Tibial nerve (tissue), 4 donors: Measurements from ENCODE around the gene STPG3. TPM values are rescaled to one million over a fixed set of nuclear protein-coding genes. Genes with fewer than 3 reads are reported as not detected.
A peak's percentile ranks its signal among the peaks of the same experiment; 100 is the strongest.
"Not testable (repeated sequence)": the region's sequence is repeated elsewhere in the genome, so short reads cannot be mapped to it uniquely, and the experiment has no call there.

Experiments
- DNase-seq, 2 donors: peaks; one replicate each; pipeline ENCODE4 v3.0.0-alpha.2; 2019; ENCODE audit warnings: low spot score in 2 of 2
- H3K27ac ChIP-seq, 4 donors: fragments of 200-600 bp; sonication (generic) in 3 of 4; one replicate each; pipeline ENCODE4 v1.5.1; 2017 to 2019; ENCODE audit warnings: mild to moderate bottlenecking in 1 of 4
- H3K27me3 ChIP-seq, 2 donors: fragments of 200-600 bp; sonication (generic) in 1 of 2; one replicate each; pipeline versions ENCODE4 v1.5.1 to v1.6.0; 2017 to 2019
- H3K36me3 ChIP-seq, 3 donors: fragments of 200-600 bp; sonication (generic); one replicate each; pipeline ENCODE4 v1.5.1; 2018 to 2019
- H3K4me1 ChIP-seq, 4 donors: fragments of 200-600 bp; sonication (generic) in 3 of 4; one replicate each; pipeline ENCODE4 v1.5.1; 2017 to 2019
- H3K4me3 ChIP-seq, 4 donors: fragments of 200-600 bp; sonication (generic) in 3 of 4; one replicate each; pipeline ENCODE4 v1.5.1; 2017 to 2019; ENCODE audit warnings: mild to moderate bottlenecking in 1 of 4, moderate library complexity in 1 of 4
- H3K9me3 ChIP-seq, 4 donors: fragments of 200-600 bp; sonication (generic) in 3 of 4; one replicate each; pipeline ENCODE4 v1.5.1; 2017 to 2019
- CTCF ChIP-seq, 5 experiments: fragments of 200-600 bp in 3 of 5; fragments of 450-650 bp in 2 of 5; sonication (generic) in 3 of 5; IDR thresholded peaks; one replicate each; pipeline ENCODE4 v1.5.1; 2016 to 2019; ENCODE audit warnings: antibody characterized with exemption in 5 of 5, mild to moderate bottlenecking in 3 of 5, moderate library complexity in 2 of 5
- EP300 ChIP-seq, 2 donors: sonication (generic); formaldehyde crosslinking; IDR thresholded peaks; one replicate each; pipeline ENCODE4 v1.6.1; 2017; ENCODE audit warnings: antibody characterized with exemption in 2 of 2, mild to moderate bottlenecking in 1 of 2
- POLR2A ChIP-seq, 2 donors: fragments of 450-650 bp; IDR thresholded peaks; one replicate each; pipeline ENCODE4 v1.6.1; 2017; ENCODE audit warnings: antibody characterized with exemption in 2 of 2, mild to moderate bottlenecking in 2 of 2, moderate library complexity in 2 of 2
- WGBS, 2 donors: methylation state at CpG; one replicate each; pipeline ENCODE4 v1.1.5; 2018; 5-methylcytosine and 5-hydroxymethylcytosine counted together
- total RNA-seq, 4 donors: library from RNA; depleted of rRNA; stranded (reverse); fragments of >200 nt; gene quantifications; one replicate each; pipeline ENCODE4 v1.1.0, GENCODE V29; 2016

STPG3 gene
- total RNA-seq, 4 donors from 2014 or later: not detected

GRCh38 chr9:137256856-137257255, 5.8 kb downstream of the STPG3 start:
- WGBS, 2 donors: 90 to 94% methylated on average over 15 of the region's 15 CpGs
- Histone ChIP-seq H3K4me3 (no peak overlapping the region), H3K27me3 (no peaks in the 10 kb centered on the region), H3K36me3 (peaks cover 0 to 35% (median 5%) of the 10 kb centered on the region in 3 donors), H3K9me3 (no peaks in the 10 kb centered on the region), H3K27ac (no peak overlapping the region), H3K4me1 (peaks cover 0 to 29% (median 22%) of the 10 kb centered on the region in 4 donors)
- TF ChIP-seq EP300 (IDR thresholded peaks at IDR 0.05) (no peak), CTCF (IDR thresholded peaks at IDR 0.05) (no peak), POLR2A (IDR thresholded peaks at IDR 0.05) (no peak)
- no peak for DNase-seq

- WGBS, 2 donors: 36 to 41% methylated on average over 15 of the region's 15 CpGs
- not testable (repeated sequence) for H3K4me3 ChIP-seq, DNase-seq, H3K9me3 ChIP-seq, H3K4me1 ChIP-seq, H3K27ac ChIP-seq, H3K27me3 ChIP-seq
- peaks cover 0 to 72% (median 11%) of the 10 kb centered on the region in 3 donors for H3K36me3 ChIP-seq
- peak; percentile 24 to 36 (median 28) for TF ChIP-seq CTCF (IDR thresholded peaks at IDR 0.05)
Observed at GRCh38 chr9:137262173-137262908, 11.3 kb downstream of the STPG3 start.

GRCh38 chr9:137262909-137263285, 11.8 kb downstream of the STPG3 start:
- TF ChIP-seq CTCF (IDR thresholded peaks at IDR 0.05) (no peak), POLR2A (IDR thresholded peaks at IDR 0.05) (no peak), EP300 (IDR thresholded peaks at IDR 0.05) (no peak)
- Histone ChIP-seq H3K4me3 (no peak overlapping the region), H3K36me3 (peaks cover 0 to 74% (median 11%) of the 10 kb centered on the region in 3 donors), H3K27me3 (no peaks in the 10 kb centered on the region), H3K4me1 (peaks cover 0 to 4% (median 0%) of the 10 kb centered on the region in 4 donors), H3K9me3 (no peaks in the 10 kb centered on the region), H3K27ac (no peak overlapping the region)
- 87 to 90% methylated on average over 24 of the region's 24 CpGs for WGBS, 2 donors
- no peak for DNase-seq

- Histone ChIP-seq H3K4me3 (no peak overlapping the region), H3K9me3 (no peaks in the 10 kb centered on the region), H3K27me3 (no peaks in the 10 kb centered on the region), H3K36me3 (peaks cover 0 to 74% (median 11%) of the 10 kb centered on the region in 3 donors), H3K27ac (no peak overlapping the region), H3K4me1 (peaks cover 0 to 4% (median 0%) of the 10 kb centered on the region in 4 donors)
- WGBS, 2 donors: 72 to 85% methylated on average over 10 of the region's 10 CpGs
- DNase-seq: no peak
- no peak for TF ChIP-seq POLR2A (IDR thresholded peaks at IDR 0.05)
- TF ChIP-seq CTCF (IDR thresholded peaks at IDR 0.05): no peak
- TF ChIP-seq EP300 (IDR thresholded peaks at IDR 0.05): no peak
Observed at GRCh38 chr9:137263506-137263905, 12.4 kb downstream of the STPG3 start.

- Histone ChIP-seq H3K4me1 (peaks cover 0 to 4% (median 2%) of the 10 kb centered on the region in 4 donors), H3K27me3 (no peaks in the 10 kb centered on the region), H3K9me3 (no peaks in the 10 kb centered on the region), H3K27ac (no peak overlapping the region), H3K4me3 (no peak overlapping the region), H3K36me3 (peaks cover 0 to 74% (median 11%) of the 10 kb centered on the region in 3 donors)
- 91 to 95% methylated on average over 22 of the region's 22 CpGs for WGBS, 2 donors
- DNase-seq: no peak
- TF ChIP-seq EP300 (IDR thresholded peaks at IDR 0.05) (no peak), POLR2A (IDR thresholded peaks at IDR 0.05) (no peak), CTCF (IDR thresholded peaks at IDR 0.05) (no peak)
Observed at GRCh38 chr9:137264067-137264466, 13.0 kb downstream of the STPG3 start.
